Panc1 (cell line): ENCODE data around the gene RAB14.

Source experiments
- CTCF ChIP-seq: fragments of 450-650 bp; IDR thresholded peaks from 2 replicates; pipeline ENCODE4 v1.5.1; 2017; ENCODE audit warnings: mild to moderate bottlenecking
- POLR2AphosphoS5 ChIP-seq: IDR thresholded peaks from 2 replicates; pipeline ENCODE4 v1.6.1; 2012; ENCODE audit warnings: mild to moderate bottlenecking, low read depth, low read length, moderate library complexity
- REST ChIP-seq, 2 experiments: IDR thresholded peaks; 2 replicates each; pipeline ENCODE4 v1.6.1; 2011 to 2012; ENCODE audit warnings: low read depth in 2 of 2, control low read depth in 1 of 2, low read length in 1 of 2, mild to moderate bottlenecking in 1 of 2, moderate library complexity in 1 of 2; ENCODE audit not compliant: insufficient read depth in 1 of 2
- SIN3A ChIP-seq: IDR thresholded peaks from 2 replicates; pipeline ENCODE4 v1.6.1; 2012; ENCODE audit warnings: low read depth, mild to moderate bottlenecking, low read length, moderate library complexity, borderline replicate concordance; ENCODE audit not compliant: insufficient read depth
- TCF7L2 ChIP-seq: IDR thresholded peaks from 2 replicates; pipeline ENCODE4 v1.6.1; 2011; ENCODE audit warnings: mild to moderate bottlenecking, low read depth, low read length, inconsistent platforms

- TF ChIP-seq REST (IDR thresholded peaks at IDR 0.05; ENCODE audit: insufficient read depth in 1 of 2, low read depth in 2 of 2, low read length in 1 of 2) = no peak
- TF ChIP-seq TCF7L2 = no peak
- no peak for TF ChIP-seq POLR2AphosphoS5
- TF ChIP-seq CTCF = no peak
- TF ChIP-seq SIN3A = no peak
These were observed 28.8 kb downstream of the RAB14 start for GRCh38 chr9:121172726-121173487.
